ENCODE results near the gene CAGE1.

- TF ChIP-seq CTCF (IDR thresholded peaks at IDR 0.05) (no peak), POLR2AphosphoS5 (IDR thresholded peaks at IDR 0.05) (no peak), POLR2A (IDR thresholded peaks at IDR 0.05) (no peak)
Observed at GRCh38 chr6:7377961-7378360, 11.6 kb downstream of the CAGE1 start.
